ENCODE data around the gene ART3. TPM values are rescaled to one million over a fixed set of nuclear protein-coding genes. Genes with fewer than 3 reads are reported as not detected.

The ART3 gene, protein sequence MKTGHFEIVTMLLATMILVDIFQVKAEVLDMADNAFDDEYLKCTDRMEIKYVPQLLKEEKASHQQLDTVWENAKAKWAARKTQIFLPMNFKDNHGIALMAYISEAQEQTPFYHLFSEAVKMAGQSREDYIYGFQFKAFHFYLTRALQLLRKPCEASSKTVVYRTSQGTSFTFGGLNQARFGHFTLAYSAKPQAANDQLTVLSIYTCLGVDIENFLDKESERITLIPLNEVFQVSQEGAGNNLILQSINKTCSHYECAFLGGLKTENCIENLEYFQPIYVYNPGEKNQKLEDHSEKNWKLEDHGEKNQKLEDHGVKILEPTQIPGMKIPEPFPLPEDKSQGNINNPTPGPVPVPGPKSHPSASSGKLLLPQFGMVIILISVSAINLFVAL
- total RNA-seq (2022; extraction: Qiagen RNA extraction; ENCODE audit: low read depth) = not detected in 5 replicates

GRCh38 chr4:76074468-76074867 is at the start of gene ART3:
Gene ART3, plus strand, starts transcription at chr4:76074709. Its CDS starts 1,181 bp downstream, at chr4:76075890.

GRCh38 chr4:76035799-76036380 is 38.6 kb upstream of the ART3 start, which contains the start of gene CXCL11:
Gene CXCL11, minus strand, starts transcription at chr4:76036070. Its CDS starts 83 bp downstream, at chr4:76035987.

GRCh38 chr4:76148142-76148865 is 73.8 kb downstream of the ART3 start, which contains the start of gene NUP54:
Gene NUP54, minus strand, starts transcription at chr4:76148397. Its CDS starts 23 bp downstream, at chr4:76148374.

Other genes with a start within 250 kb of the ART3 start
- not detected in 5 replicates for gene PPEF2, start 172.3 kb upstream of the ART3 start, total RNA-seq (2022; extraction: Qiagen RNA extraction; ENCODE audit: low read depth)
- 20.0 to 26.0 TPM (median 23.7 TPM) in 5 replicates for gene NAAA, start 133.7 kb upstream of the ART3 start, total RNA-seq (2022; extraction: Qiagen RNA extraction; ENCODE audit: low read depth)
- 12.7 to 16.7 TPM (median 15.5 TPM) in 5 replicates for gene SDAD1, start 83.8 kb upstream of the ART3 start, total RNA-seq (2022; extraction: Qiagen RNA extraction; ENCODE audit: low read depth)
- gene CXCL9, start 67.2 kb upstream of the ART3 start, total RNA-seq (2022; extraction: Qiagen RNA extraction; ENCODE audit: low read depth) = not detected in 5 replicates
- 0.14 TPM in 1 of 5 replicates, not detected in the others for gene CXCL10, start 51.2 kb upstream of the ART3 start, total RNA-seq (2022; extraction: Qiagen RNA extraction; ENCODE audit: low read depth)
- 0.13 to 0.19 TPM (median 0.15 TPM) in 3 of 5 replicates, not detected in the others for gene CXCL11, start 38.6 kb upstream of the ART3 start, total RNA-seq (2022; extraction: Qiagen RNA extraction; ENCODE audit: low read depth)
- gene NUP54, start 73.7 kb downstream of the ART3 start, total RNA-seq (2022; extraction: Qiagen RNA extraction; ENCODE audit: low read depth) = 27.5 to 38.2 TPM (median 28.6 TPM) in 5 replicates
- gene SCARB2, start 139.1 kb downstream of the ART3 start, total RNA-seq (2022; extraction: Qiagen RNA extraction; ENCODE audit: low read depth) = 44.9 to 50.0 TPM (median 49.4 TPM) in 5 replicates
- 0.09 to 0.32 TPM (median 0.22 TPM) in 4 of 5 replicates, not detected in the other for gene FAM47E, start 177.0 kb downstream of the ART3 start, total RNA-seq (2022; extraction: Qiagen RNA extraction; ENCODE audit: low read depth)
- gene STBD1, start 232.0 kb downstream of the ART3 start, total RNA-seq (2022; extraction: Qiagen RNA extraction; ENCODE audit: low read depth) = 9.5 to 11.5 TPM (median 10.1 TPM) in 5 replicates